HepG2 (cell line): Measurements from ENCODE around the gene MOB3C. TPM values are rescaled to one million over a fixed set of nuclear protein-coding genes. Genes with fewer than 3 reads are reported as not detected.

Experiments used
- ATAC-seq: fragments of 200-7000 bp; cut with Tn5 transposase; 3 replicates; pipeline ENCODE4 v1.9.1; 2020; ENCODE audit warnings: mild to moderate bottlenecking, moderate library complexity
- BruUV-seq: library from RNA; stranded (reverse); fragments of 400-500 nt; replicated peaks from 2 replicates; lab custom pipeline; 2021; lab: Mats Ljungman, UMichigan
- CTCF ChIA-PET: fragments of 300-600 bp; formaldehyde crosslinking; extraction: SDS; loops from one replicate; lab custom pipeline; 2021; ENCODE audit warnings: low total read pairs, inconsistent platforms, low intra/inter-chr PET ratio; lab: Yijun Ruan, JAX
- POLR2A ChIA-PET: fragments of 350-600 bp; sonication (Branson Sonifier 250); formaldehyde crosslinking; loops from one replicate; lab custom pipeline; 2020; ENCODE audit warnings: antibody characterized with exemption, inconsistent platforms; lab: Yijun Ruan, JAX
- DNase-seq: peaks from one replicate; pipeline ENCODE4 v3.0.0-alpha.2; 2015; ENCODE audit warnings: low spot score
- FAIRE-seq: peaks from 3 replicates; lab custom pipeline; 2011; peaks lifted over from hg19 to GRCh38; lab: Jason Lieb, UNC
- H2AFZ ChIP-seq: one replicate; pipeline ENCODE4 v1.6.1; 2011; ENCODE audit warnings: low read length, inconsistent platforms
- H3K27ac ChIP-seq: fragments of 300-600 bp; 3 replicates; pipeline ENCODE4 v1.8.0; 2011; ENCODE audit warnings: mixed run types, mild to moderate bottlenecking, mixed read lengths, low read length, inconsistent platforms; ENCODE audit not compliant: insufficient read depth; ENCODE audit errors: extremely low read length
- H3K27me3 ChIP-seq, 2 experiments: fragments of 200-600 bp in 1 of 2; 2 replicates in 1 of 2; 3 replicates in 1 of 2; pipeline versions ENCODE4 v1.6.0 to v1.8.0; 2011; ENCODE audit warnings: low read length in 2 of 2, mild to moderate bottlenecking in 2 of 2, moderate library complexity in 2 of 2, inconsistent platforms in 1 of 2; ENCODE audit not compliant: insufficient read depth in 2 of 2, control insufficient read depth in 1 of 2
- H3K36me3 ChIP-seq, 2 experiments: fragments of 200-600 bp in 1 of 2; replicated peaks in 1 of 2; 2 replicates in 1 of 2; 3 replicates in 1 of 2; pipeline versions ENCODE4 v1.5.1 to v1.8.0; 2011; ENCODE audit warnings: low read length in 2 of 2, inconsistent platforms in 1 of 2; ENCODE audit not compliant: insufficient read depth in 2 of 2, control insufficient read depth in 1 of 2
- H3K4me1 ChIP-seq: 2 replicates; pipeline ENCODE4 v1.5.1; 2012; ENCODE audit warnings: low read length, inconsistent platforms; ENCODE audit not compliant: insufficient read depth
- H3K4me2 ChIP-seq: 2 replicates; pipeline ENCODE4 v1.6.0; 2011; ENCODE audit warnings: low read depth, low read length, inconsistent platforms
- H3K4me3 ChIP-seq, 3 experiments: fragments of 200-600 bp in 1 of 3; sonication (generic), shearing (Covaris generic) in 1 of 3; replicated peaks in 1 of 3; 2 replicates each; pipeline ENCODE4 v1.5.1; 2011 to 2016; ENCODE audit warnings: low read length in 3 of 3, inconsistent platforms in 2 of 3, low read depth in 2 of 3, mild to moderate bottlenecking in 2 of 3, control low read depth in 1 of 3, mixed read lengths in 1 of 3; ENCODE audit not compliant: insufficient read depth in 1 of 3
- H3K79me2 ChIP-seq: one replicate; pipeline ENCODE4 v1.6.1; 2011; ENCODE audit warnings: low read length, inconsistent platforms; ENCODE audit not compliant: insufficient read depth
- H3K9ac ChIP-seq: 2 replicates; pipeline ENCODE4 v1.6.0; 2011; ENCODE audit warnings: mild to moderate bottlenecking, low read depth, low read length, inconsistent platforms; ENCODE audit not compliant: insufficient read depth
- H3K9me3 ChIP-seq: 2 replicates; pipeline ENCODE4 v1.5.1; 2012; ENCODE audit warnings: mild to moderate bottlenecking, low read length
- H4K20me1 ChIP-seq: 2 replicates; pipeline ENCODE4 v1.6.0; 2011; ENCODE audit warnings: inconsistent platforms, mild to moderate bottlenecking, low read length, moderate library complexity; ENCODE audit not compliant: insufficient read depth
- RFXANK ChIP-seq: IDR thresholded peaks from 2 replicates; pipeline ENCODE4 v1.6.1; 2016
- TBX2 ChIP-seq: sonication (generic); formaldehyde crosslinking; IDR thresholded peaks from 2 replicates; pipeline ENCODE4 v1.5.0; 2020; ENCODE audit warnings: missing genetic modification reagents, mild to moderate bottlenecking, borderline replicate concordance
- ZFYVE20 ChIP-seq: sonication (generic); formaldehyde crosslinking; IDR thresholded peaks from 2 replicates; pipeline ENCODE4 v1.8.0; 2023; ENCODE audit warnings: low read depth, mild to moderate bottlenecking, moderate library complexity, missing genetic modification reagents, borderline replicate concordance
- WGBS: methylation state at CpG from one replicate; pipeline ENCODE4 v1.1.6; 2017; ENCODE audit warnings: low lambda C conversion rate; 5-methylcytosine and 5-hydroxymethylcytosine counted together
- in situ Hi-C: cut with HindIII; loops from 2 replicates; pipeline ENCODE4 v1.10.0; 2017; ENCODE audit warnings: low pct_unique_long_range_greater_than_20kb; ENCODE audit not compliant: extremely low pct_ligation_motif_present
- intact Hi-C: fragments of 100-400 bp; cut with micrococcal nuclease; formaldehyde crosslinking; loops from one replicate; pipeline ENCODE4 v1.10.0; 2022; ENCODE audit not compliant: unreplicated experiment
- polyA plus RNA-seq, 8 experiments: library from polyadenylated mRNA; depleted of rRNA in 3 of 8; stranded (reverse) in 7 of 8; unstranded in 1 of 8; fragments of >200 nt; fragmentation: Illumina TruSeq in 4 of 8; extraction: Trizol in 4 of 8; gene quantifications; 2 replicates each; pipeline versions ENCODE4 v1.2.1 to v1.2.3, GENCODE V29; 2011 to 2016; ENCODE audit warnings: low read depth in 4 of 8, missing spikeins in 1 of 8, mixed read lengths in 1 of 8; ENCODE audit not compliant: insufficient read depth in 1 of 8
- total RNA-seq, 5 experiments: library from RNA; depleted of rRNA; stranded (reverse); fragments of >200 nt; fragmentation: Illumina TruSeq; extraction: Trizol; gene quantifications; 2 replicates each; pipeline ENCODE4 v1.2.3, GENCODE V29; 2016; ENCODE audit warnings: low read depth in 1 of 5
- TF ChIP-seq, protein P1 (sequence below): sonication (generic); formaldehyde crosslinking; conservative IDR thresholded peaks from 2 replicates; pipeline ENCODE4 v1.4.0; 2020; ENCODE audit warnings: missing genetic modification reagents
- TF ChIP-seq, protein P2 (sequence below): IDR thresholded peaks from 2 replicates; pipeline ENCODE4 v1.6.1; 2016; ENCODE audit warnings: low read depth, borderline replicate concordance
- TF ChIP-seq, protein P3 (sequence below): sonication (generic); formaldehyde crosslinking; IDR thresholded peaks from 2 replicates; pipeline ENCODE4 v1.5.0; 2020; ENCODE audit warnings: mild to moderate bottlenecking, missing genetic modification reagents

Gene MOB3C
- total and polyA plus RNA-seq, 2 of the 13 experiments (the other 11 are each of a cell fraction or from before 2014, with no cell fraction given) = 3.5 to 4.1 TPM

DNA sequence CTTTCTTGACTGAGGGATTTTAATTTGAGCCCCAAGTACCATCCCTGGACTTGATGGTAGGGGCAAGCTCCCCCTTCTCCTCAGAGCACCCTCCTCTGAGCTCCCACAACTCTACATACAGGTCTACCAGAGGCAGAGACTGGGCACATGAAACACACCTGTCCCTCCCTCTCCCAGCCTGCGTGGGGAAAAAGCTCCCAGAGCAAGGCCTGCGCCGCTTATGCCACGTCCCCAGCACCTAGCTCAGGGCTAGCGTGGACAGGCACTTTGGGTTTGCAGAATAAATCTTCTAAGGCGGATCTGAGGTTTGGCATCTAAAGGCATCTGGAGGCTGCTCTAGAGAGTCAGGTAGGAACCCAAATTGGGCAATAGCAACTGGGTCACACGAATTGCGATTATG lies 57.6 kb downstream of the MOB3C start (continued):
- TF ChIP-seq, protein P1, sequence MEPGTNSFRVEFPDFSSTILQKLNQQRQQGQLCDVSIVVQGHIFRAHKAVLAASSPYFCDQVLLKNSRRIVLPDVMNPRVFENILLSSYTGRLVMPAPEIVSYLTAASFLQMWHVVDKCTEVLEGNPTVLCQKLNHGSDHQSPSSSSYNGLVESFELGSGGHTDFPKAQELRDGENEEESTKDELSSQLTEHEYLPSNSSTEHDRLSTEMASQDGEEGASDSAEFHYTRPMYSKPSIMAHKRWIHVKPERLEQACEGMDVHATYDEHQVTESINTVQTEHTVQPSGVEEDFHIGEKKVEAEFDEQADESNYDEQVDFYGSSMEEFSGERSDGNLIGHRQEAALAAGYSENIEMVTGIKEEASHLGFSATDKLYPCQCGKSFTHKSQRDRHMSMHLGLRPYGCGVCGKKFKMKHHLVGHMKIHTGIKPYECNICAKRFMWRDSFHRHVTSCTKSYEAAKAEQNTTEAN (CRISPR knock-in tag) = no peak
- TF ChIP-seq ZFYVE20 (CRISPR knock-in tag) (no peak), RFXANK (CRISPR knock-in tag) (no peak)
- TF ChIP-seq, protein P2, sequence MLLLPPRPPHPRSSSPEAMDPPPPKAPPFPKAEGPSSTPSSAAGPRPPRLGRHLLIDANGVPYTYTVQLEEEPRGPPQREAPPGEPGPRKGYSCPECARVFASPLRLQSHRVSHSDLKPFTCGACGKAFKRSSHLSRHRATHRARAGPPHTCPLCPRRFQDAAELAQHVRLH (CRISPR knock-in tag) = no peak

DNA sequence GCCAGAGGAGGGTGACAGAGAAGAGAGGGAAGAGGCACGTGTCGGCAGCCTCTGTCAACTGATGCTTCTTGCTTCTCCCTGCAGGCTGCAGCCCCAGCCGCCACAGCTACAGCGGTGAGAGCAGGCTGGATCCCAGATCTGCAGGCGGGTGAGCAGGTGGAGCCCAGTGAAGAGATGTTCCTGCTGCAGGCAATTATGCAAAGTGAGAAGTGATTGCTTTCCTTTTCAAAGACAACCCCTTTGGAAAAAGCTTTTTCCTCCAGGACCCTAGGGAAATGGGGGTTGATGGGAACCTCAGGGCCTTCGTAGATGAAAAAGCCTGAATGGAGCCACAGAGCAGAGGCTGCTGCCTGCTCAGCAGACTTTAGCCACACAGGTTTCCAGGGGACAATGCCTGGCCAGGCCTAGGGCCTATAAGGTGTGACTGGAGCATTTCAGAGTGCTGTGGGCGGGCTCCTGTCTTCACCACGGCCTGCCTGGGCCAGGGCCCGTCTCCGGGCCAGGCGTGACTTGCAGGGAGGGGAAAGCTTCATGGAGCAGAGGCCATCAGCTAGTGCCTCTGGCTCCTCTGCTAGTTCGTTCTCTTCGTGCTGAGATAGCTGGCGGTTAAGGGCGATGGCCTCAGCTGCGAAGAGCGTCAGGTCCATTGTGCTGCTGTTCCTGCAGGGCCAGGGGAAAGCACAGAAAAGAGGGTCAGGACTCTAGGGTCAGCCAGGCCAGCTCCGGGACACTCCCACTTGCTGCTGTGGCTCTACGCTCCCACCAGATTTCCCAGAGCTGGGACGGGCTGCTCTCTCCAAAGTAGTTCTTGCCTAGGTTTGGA lies 58.3 kb downstream of the MOB3C start:
- intact Hi-C loops = loop anchor here (10.0 kb wide), 1 partner anchor 166 kb away; no protein-coding TSS in a partner anchor
- ChIA-PET CTCF (no interaction called here), POLR2A (no interaction called here)
- Histone ChIP-seq H3K27ac (no peak overlapping the region), H2AFZ (no peak overlapping the region), H3K4me3 (no peak overlapping the region), H3K4me1 (peaks cover under 1% of the 10 kb centered on the region; the same call in 1 of the 2 replicates), H3K9me3 (no peaks in the 10 kb centered on the region), H3K27me3 (no peaks in the 10 kb centered on the region), H3K36me3 (peaks cover 6 to 8% of the 10 kb centered on the region in 2 experiments; a peak in 3 of 5 replicates), H3K79me2 (no peaks in the 10 kb centered on the region), H4K20me1 (no peaks in the 10 kb centered on the region), H3K4me2 (no peak overlapping the region), H3K9ac (no peak overlapping the region)
- ATAC-seq = no peak
- no TSS peak for BruUV-seq
- 94% methylated on average over 17 of the region's 20 CpGs for WGBS
- DNase-seq = no peak
- in situ Hi-C loops = no loop called here
- TF ChIP-seq, protein P3, sequence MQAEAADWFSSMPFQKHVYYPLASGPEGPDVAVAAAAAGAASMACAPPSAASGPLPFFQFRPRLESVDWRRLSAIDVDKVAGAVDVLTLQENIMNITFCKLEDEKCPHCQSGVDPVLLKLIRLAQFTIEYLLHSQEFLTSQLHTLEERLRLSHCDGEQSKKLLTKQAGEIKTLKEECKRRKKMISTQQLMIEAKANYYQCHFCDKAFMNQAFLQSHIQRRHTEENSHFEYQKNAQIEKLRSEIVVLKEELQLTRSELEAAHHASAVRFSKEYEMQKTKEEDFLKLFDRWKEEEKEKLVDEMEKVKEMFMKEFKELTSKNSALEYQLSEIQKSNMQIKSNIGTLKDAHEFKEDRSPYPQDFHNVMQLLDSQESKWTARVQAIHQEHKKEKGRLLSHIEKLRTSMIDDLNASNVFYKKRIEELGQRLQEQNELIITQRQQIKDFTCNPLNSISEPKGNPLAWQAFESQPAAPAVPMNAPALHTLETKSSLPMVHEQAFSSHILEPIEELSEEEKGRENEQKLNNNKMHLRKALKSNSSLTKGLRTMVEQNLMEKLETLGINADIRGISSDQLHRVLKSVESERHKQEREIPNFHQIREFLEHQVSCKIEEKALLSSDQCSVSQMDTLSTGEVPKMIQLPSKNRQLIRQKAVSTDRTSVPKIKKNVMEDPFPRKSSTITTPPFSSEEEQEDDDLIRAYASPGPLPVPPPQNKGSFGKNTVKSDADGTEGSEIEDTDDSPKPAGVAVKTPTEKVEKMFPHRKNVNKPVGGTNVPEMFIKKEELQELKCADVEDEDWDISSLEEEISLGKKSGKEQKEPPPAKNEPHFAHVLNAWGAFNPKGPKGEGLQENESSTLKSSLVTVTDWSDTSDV (CRISPR knock-in tag) = no peak
- TF ChIP-seq TBX2 = no peak
- no peak for FAIRE-seq

Other genes with a start within 250 kb of the MOB3C start
- 1.5 and 11.0 TPM in 2 replicates for gene FAAH, start 222.5 kb downstream of the MOB3C start, total RNA-seq (2016; rRNA removed; fragmentation: Illumina TruSeq; extraction: Trizol)
- 5.4 and 7.3 TPM in 2 replicates for gene FAAH, start 222.5 kb downstream of the MOB3C start, polyA plus RNA-seq (2011; rRNA removed)
- not detected in 2 replicates for gene DMBX1, start 127.0 kb downstream of the MOB3C start, total RNA-seq (2016; rRNA removed; fragmentation: Illumina TruSeq; extraction: Trizol)
- gene DMBX1, start 127.0 kb downstream of the MOB3C start, polyA plus RNA-seq (2011; rRNA removed) = not detected in 2 replicates
- not detected in 2 replicates for gene KNCN, start 65.2 kb downstream of the MOB3C start, total RNA-seq (2016; rRNA removed; fragmentation: Illumina TruSeq; extraction: Trizol)
- gene KNCN, start 65.2 kb downstream of the MOB3C start, polyA plus RNA-seq (2011; rRNA removed) = not detected in 2 replicates
- gene MKNK1, start 12.5 kb downstream of the MOB3C start, total RNA-seq (2016; rRNA removed; fragmentation: Illumina TruSeq; extraction: Trizol) = 14.7 and 18.5 TPM in 2 replicates
- gene MKNK1, start 12.5 kb downstream of the MOB3C start, polyA plus RNA-seq (2011; rRNA removed) = 24.1 and 25.6 TPM in 2 replicates
- gene ATPAF1, start 51.6 kb upstream of the MOB3C start, total RNA-seq (2016; rRNA removed; fragmentation: Illumina TruSeq; extraction: Trizol) = 66.6 and 82.9 TPM in 2 replicates
- 57.3 and 76.7 TPM in 2 replicates for gene ATPAF1, start 51.6 kb upstream of the MOB3C start, polyA plus RNA-seq (2011; rRNA removed)
- not detected in 2 replicates for gene TEX38, start 55.0 kb upstream of the MOB3C start, total RNA-seq (2016; rRNA removed; fragmentation: Illumina TruSeq; extraction: Trizol)
- gene TEX38, start 55.0 kb upstream of the MOB3C start, polyA plus RNA-seq (2011; rRNA removed) = 0.07 and 0.18 TPM in 2 replicates
- gene EFCAB14, start 102.3 kb upstream of the MOB3C start, total RNA-seq (2016; rRNA removed; fragmentation: Illumina TruSeq; extraction: Trizol) = 17.4 and 17.9 TPM in 2 replicates
- gene EFCAB14, start 102.3 kb upstream of the MOB3C start, polyA plus RNA-seq (2011; rRNA removed) = 12.4 and 13.4 TPM in 2 replicates
- not detected in 2 replicates for gene CYP4B1, start 182.2 kb upstream of the MOB3C start, total RNA-seq (2016; rRNA removed; fragmentation: Illumina TruSeq; extraction: Trizol)
- gene CYP4B1, start 182.2 kb upstream of the MOB3C start, polyA plus RNA-seq (2011; rRNA removed) = 0.03 and 0.10 TPM in 2 replicates